ENCODE results near the gene LMAN2. TPM values are rescaled to one million over a fixed set of nuclear protein-coding genes. Genes with fewer than 3 reads are reported as not detected.
"Not testable (repeated sequence)": the region's sequence is repeated elsewhere in the genome, so short reads cannot be mapped to it uniquely, and the experiment has no call there.

The LMAN2 gene
- total RNA-seq, 1 donor from 2014 or later, result 75.6 TPM

DNA sequence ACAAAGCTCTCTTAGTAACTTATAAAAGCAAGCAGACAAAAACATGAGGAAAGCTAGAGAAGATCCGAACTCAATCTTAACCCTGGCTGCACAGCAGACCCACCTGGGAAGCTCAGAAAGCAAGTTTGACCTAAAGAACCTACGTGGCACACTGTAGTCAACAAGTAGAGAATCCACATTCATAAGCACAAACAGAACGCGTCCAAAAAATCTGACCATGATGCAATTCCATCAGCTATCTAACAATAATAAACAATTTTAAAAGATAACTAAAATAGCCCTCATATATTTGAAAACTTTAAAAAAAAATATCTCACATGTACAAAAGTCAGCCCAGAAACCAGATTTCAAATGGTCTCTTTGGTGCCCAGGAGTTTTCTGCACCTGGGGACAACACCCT lies 4.6 kb downstream of the LMAN2 start:
- TF ChIP-seq, protein P1, sequence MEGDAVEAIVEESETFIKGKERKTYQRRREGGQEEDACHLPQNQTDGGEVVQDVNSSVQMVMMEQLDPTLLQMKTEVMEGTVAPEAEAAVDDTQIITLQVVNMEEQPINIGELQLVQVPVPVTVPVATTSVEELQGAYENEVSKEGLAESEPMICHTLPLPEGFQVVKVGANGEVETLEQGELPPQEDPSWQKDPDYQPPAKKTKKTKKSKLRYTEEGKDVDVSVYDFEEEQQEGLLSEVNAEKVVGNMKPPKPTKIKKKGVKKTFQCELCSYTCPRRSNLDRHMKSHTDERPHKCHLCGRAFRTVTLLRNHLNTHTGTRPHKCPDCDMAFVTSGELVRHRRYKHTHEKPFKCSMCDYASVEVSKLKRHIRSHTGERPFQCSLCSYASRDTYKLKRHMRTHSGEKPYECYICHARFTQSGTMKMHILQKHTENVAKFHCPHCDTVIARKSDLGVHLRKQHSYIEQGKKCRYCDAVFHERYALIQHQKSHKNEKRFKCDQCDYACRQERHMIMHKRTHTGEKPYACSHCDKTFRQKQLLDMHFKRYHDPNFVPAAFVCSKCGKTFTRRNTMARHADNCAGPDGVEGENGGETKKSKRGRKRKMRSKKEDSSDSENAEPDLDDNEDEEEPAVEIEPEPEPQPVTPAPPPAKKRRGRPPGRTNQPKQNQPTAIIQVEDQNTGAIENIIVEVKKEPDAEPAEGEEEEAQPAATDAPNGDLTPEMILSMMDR (IDR thresholded peaks at IDR 0.05; ENCODE audit: partially characterized antibody, unreplicated experiment), result no peak
- H3K27me3 Mint-ChIP-seq (ENCODE audit: unreplicated experiment), result peaks cover 2% of the 10 kb centered on the region
- no peak for DNase-seq
- peaks cover 5% of the 10 kb centered on the region for H3K36me3 Mint-ChIP-seq (ENCODE audit: unreplicated experiment)
- no peak overlapping the region for H3K27ac Mint-ChIP-seq (ENCODE audit: unreplicated experiment)
- peaks cover 10% of the 10 kb centered on the region for H3K4me1 Mint-ChIP-seq (ENCODE audit: low read depth, unreplicated experiment)
- H3K9me3 Mint-ChIP-seq (ENCODE audit: unreplicated experiment), result peaks cover 5% of the 10 kb centered on the region
- no peak overlapping the region for H3K4me3 Mint-ChIP-seq (ENCODE audit: unreplicated experiment)

DNA sequence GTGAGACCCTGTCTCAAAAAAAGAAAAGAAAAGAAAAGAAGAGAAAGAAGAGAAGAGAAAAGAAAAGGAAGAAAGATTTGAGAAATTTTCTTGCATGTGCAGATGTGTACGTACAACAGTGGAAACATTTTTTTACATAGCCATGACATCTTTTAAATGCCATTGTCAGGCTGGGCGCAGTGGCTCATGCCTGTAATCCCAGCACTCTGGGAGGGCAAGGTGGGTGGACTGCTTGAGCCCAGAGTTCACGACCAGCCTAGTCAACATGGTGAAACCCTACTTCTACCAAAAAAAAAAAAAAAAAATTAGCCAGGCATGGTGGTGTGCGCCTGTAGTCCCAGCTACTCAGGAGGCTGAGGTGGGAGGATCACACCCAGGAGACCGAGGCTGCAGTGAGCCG lies 6.6 kb downstream of the LMAN2 start:
- peaks cover 8% of the 10 kb centered on the region for H3K4me1 Mint-ChIP-seq (ENCODE audit: low read depth, unreplicated experiment)
- DNase-seq, result no peak
- H3K9me3 Mint-ChIP-seq (ENCODE audit: unreplicated experiment), result peaks cover 3% of the 10 kb centered on the region
- H3K27ac Mint-ChIP-seq (ENCODE audit: unreplicated experiment), result no peak overlapping the region
- H3K27me3 Mint-ChIP-seq (ENCODE audit: unreplicated experiment), result no peaks in the 10 kb centered on the region
- H3K36me3 Mint-ChIP-seq (ENCODE audit: unreplicated experiment), result peaks cover 5% of the 10 kb centered on the region
- TF ChIP-seq, protein P1 (IDR thresholded peaks at IDR 0.05; ENCODE audit: partially characterized antibody, unreplicated experiment), result no peak
- H3K4me3 Mint-ChIP-seq (ENCODE audit: unreplicated experiment), result no peak overlapping the region

DNA sequence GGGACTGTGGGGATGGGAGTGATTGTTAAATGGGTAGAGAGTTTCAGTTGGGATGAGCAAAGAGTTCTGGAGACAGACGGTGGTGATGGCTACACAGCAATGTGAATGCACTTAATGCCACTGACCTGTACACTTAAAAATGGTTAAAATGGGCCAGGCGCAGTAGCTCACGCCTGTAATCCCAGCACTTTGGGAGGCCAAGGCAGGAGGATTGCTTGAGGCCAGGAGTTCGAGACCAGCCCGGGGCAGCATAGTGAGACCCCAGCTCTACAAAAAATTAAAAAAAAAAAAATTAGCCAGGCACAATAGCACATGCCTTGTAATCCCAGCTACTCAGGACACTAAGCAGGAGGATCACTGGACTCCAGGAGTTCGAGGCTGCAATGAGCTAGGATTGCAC lies 7.7 kb downstream of the LMAN2 start:
- H3K27ac Mint-ChIP-seq (ENCODE audit: unreplicated experiment), result peak overlapping the region; percentile 14
- no peaks in the 10 kb centered on the region for H3K4me1 Mint-ChIP-seq (ENCODE audit: low read depth, unreplicated experiment)
- no peaks in the 10 kb centered on the region for H3K27me3 Mint-ChIP-seq (ENCODE audit: unreplicated experiment)
- H3K9me3 Mint-ChIP-seq (ENCODE audit: unreplicated experiment), result peaks cover 5% of the 10 kb centered on the region
- TF ChIP-seq, protein P1 (IDR thresholded peaks at IDR 0.05; ENCODE audit: partially characterized antibody, unreplicated experiment), result no peak
- H3K4me3 Mint-ChIP-seq (ENCODE audit: unreplicated experiment), result no peak overlapping the region
- peaks cover 5% of the 10 kb centered on the region for H3K36me3 Mint-ChIP-seq (ENCODE audit: unreplicated experiment)
- DNase-seq, result no peak

DNA sequence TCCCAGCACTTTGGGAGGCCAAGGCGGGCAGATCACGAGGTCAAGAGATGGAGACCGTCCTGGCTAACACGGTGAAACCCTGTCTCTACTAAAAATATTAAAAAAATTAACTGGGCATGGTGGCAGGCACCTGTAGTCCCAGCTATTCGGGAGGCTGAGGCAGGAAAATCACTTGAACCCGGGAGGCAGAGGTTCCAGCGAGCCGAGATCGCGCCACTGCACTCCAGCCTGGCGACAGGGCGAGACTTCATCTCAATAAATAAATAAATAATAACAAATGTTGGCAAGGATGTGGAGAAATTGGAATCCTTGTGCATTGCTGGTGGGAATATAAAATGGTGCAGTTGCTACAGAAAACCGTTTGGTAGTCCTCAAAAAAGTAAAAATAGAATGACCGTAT lies 8.5 kb downstream of the LMAN2 start:
- H3K27ac Mint-ChIP-seq (ENCODE audit: unreplicated experiment); H3K27me3 Mint-ChIP-seq (ENCODE audit: unreplicated experiment); H3K4me3 Mint-ChIP-seq (ENCODE audit: unreplicated experiment); H3K36me3 Mint-ChIP-seq (ENCODE audit: unreplicated experiment); DNase-seq; H3K9me3 Mint-ChIP-seq (ENCODE audit: unreplicated experiment); H3K4me1 Mint-ChIP-seq (ENCODE audit: low read depth, unreplicated experiment): not testable (repeated sequence)

DNA sequence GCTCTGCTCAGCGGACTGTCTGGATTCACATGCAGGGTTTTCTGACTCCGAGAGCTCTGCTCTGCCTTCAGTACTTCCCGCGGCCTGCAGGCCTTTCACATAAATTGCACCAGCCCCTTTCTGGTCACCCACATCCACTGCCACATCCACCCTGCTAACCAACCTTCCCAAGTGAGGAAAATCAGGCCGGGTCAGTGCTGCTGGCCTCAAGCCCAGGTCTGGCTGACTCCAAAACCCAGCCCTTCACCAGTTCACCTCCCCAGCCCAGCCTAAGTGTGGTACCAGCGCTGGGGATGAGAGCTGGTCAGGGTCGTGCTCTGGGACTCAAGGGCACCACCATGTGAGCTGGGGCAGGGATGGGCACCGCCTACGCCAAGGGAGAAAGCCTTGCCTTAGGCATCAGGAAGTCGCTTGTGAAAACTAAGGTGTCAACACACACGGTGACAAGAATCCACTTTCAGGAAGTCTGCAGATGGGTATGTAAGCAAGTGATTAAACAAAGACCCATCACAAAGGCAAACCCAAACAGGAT lies 12.3 kb downstream of the LMAN2 start:
- no peak overlapping the region for H3K4me3 Mint-ChIP-seq (ENCODE audit: unreplicated experiment)
- H3K36me3 Mint-ChIP-seq (ENCODE audit: unreplicated experiment), result peaks cover 10% of the 10 kb centered on the region
- no peak for DNase-seq
- TF ChIP-seq, protein P1 (IDR thresholded peaks at IDR 0.05; ENCODE audit: partially characterized antibody, unreplicated experiment), result no peak
- H3K9me3 Mint-ChIP-seq (ENCODE audit: unreplicated experiment), result peaks cover 12% of the 10 kb centered on the region
- H3K27me3 Mint-ChIP-seq (ENCODE audit: unreplicated experiment), result peaks cover 4% of the 10 kb centered on the region
- H3K27ac Mint-ChIP-seq (ENCODE audit: unreplicated experiment), result no peak overlapping the region
- H3K4me1 Mint-ChIP-seq (ENCODE audit: low read depth, unreplicated experiment), result peaks cover 3% of the 10 kb centered on the region
